ENCODE measurements around the gene ZC3HAV1L.
"Not testable (repeated sequence)": the region's sequence is repeated elsewhere in the genome, so short reads cannot be mapped to it uniquely, and the experiment has no call there.

ZC3HAV1L gene

GRCh38 chr7:139011373-139011772, 24.5 kb downstream of the ZC3HAV1L start:
- DNase-seq = no peak

DNA sequence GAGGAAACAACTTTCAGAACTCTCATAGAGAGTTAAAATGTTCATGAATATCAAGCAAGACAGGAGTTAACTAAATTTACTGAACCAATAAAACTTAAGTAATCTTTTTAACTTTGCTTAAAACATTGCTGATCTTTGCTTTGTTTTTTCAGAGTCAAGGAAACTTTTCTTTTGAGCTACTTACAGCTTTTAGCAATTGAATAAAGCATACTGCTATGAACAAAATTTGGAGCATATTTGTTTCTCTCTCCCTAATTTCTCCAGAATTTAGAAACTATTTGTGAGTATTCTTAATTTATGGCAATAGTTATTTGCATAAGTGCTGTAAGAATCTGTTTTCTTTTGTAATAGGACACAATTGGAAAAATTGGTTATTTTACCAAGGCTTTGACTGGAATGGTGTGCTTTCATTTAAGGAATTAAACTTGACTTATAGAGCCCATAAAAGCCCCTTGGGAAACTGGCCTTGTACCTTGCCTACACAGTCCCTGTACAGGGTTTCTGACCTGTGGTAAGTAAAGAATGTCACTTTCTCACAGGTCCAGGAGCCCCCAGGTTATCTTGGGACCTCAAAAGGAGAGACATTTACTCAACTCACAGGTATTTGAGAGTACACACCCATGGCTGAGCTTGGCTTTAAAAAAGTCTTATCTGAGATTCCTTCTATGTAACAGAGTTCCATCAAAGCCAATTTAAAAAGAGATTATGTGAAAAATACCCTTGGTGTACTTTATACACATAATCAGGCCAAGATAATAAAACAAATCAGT, 31.3 kb downstream of the ZC3HAV1L start:
- no peak for DNase-seq

GRCh38 chr7:138999414-138999813, 36.4 kb downstream of the ZC3HAV1L start:
- no peak for DNase-seq

GRCh38 chr7:138992052-138992531, 43.8 kb downstream of the ZC3HAV1L start:
- peak; percentile 3 for DNase-seq

GRCh38 chr7:138987686-138988085, 48.2 kb downstream of the ZC3HAV1L start:
- DNase-seq = no peak

DNA sequence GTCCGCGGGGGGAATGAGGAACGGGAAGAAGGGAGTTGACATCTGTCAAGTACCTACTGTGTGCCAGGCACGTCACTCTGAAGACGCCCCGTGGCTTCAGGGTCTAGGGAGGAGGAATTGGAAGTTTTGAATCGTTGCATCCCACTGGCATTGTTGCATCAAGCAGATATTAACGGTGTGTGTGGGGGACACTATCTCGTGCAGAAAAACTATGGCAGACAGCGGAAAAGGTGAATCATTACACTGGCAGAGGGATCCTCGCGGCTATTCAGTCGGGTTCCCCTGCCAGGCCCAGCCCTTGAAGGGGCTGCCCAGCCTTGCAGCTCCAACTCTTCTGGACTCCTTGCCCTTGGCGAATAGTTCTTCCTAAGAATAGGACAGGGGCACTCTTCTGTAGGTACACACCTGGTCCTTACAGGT, 53.6 kb downstream of the ZC3HAV1L start:
- no peak for DNase-seq

GRCh38 chr7:138981332-138982203, 54.3 kb downstream of the ZC3HAV1L start, which contains the start of gene KIAA1549:
TSS of gene KIAA1549 (minus strand) at chr7:138981389. CDS start at chr7:138981269, 120 bp downstream.
- peak; percentile 24 for DNase-seq

DNA sequence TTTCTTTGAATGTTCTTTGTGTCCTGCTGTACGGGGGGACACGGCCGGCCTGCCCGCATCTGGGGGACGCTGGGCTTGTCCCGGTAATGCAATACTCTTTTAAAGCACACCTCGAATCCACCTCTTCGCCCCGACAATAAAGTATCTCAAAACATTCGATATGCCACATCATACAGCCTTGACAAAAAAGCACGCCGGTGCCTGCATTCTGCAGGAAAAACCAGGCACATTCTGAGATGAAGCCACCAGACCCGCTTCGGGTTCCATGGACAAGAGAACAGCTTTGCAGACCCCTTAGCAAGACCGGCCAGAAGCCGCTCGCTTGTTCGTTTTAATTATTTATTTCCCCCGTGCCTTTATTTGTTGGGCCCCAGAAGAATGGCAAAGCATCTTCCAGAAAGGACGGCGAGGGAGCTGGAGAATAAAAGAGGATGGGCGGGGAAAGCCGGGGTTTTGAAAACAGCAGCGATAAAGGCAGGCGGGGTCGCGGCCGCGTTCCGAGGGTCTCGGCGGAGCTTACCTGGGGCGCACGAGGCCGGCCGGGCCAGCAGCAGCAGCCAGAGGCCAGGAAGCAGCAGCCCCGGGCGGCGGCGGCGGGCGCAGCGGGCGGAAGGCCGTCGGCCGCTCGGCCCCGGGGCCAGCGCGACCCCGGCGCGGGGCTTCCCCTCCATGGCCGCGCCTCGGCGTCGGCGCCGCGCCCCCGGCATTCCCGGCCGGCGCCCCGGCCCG, 55.1 kb downstream of the ZC3HAV1L start:
- DNase-seq = no peak

GRCh38 chr7:138979988-138980562, 55.8 kb downstream of the ZC3HAV1L start:
- no peak for DNase-seq

DNA sequence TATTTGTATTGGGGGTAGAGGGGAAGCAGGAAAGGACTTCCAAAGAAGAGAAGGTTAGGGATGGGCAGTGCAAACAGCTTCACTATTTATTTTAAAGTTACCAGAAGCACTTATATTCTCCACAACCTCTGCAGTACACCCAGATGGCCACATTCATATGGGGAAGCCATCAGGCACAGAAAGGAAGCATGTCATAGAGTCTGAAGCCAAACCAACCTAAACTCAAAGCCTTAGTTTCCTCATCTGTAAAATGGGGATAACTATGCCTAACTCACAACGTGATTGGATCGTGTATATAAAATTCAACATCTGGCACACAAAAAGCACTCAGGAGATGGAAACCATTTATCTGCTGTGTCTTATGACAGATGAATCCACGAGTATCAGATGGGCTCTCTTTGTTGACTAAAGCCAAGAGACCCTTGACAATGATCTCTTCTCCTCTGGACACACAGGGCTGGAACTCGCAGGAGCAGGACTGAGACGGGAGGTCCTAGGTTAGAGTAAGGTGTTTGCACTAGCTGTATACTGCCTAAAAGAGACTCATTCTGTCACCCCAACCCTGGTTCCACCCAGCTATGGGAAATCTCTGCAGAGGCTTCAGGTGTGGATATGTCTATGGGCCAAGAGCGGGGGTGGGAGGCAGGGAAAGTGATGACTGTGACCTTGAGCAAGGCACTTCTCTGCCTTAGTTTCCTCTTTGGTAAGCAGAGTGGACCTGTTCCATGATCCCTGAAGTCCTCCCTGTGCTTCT, 56.4 kb downstream of the ZC3HAV1L start:
- no peak for DNase-seq

GRCh38 chr7:138978541-138979184, 57.2 kb downstream of the ZC3HAV1L start:
- no peak for DNase-seq

DNA sequence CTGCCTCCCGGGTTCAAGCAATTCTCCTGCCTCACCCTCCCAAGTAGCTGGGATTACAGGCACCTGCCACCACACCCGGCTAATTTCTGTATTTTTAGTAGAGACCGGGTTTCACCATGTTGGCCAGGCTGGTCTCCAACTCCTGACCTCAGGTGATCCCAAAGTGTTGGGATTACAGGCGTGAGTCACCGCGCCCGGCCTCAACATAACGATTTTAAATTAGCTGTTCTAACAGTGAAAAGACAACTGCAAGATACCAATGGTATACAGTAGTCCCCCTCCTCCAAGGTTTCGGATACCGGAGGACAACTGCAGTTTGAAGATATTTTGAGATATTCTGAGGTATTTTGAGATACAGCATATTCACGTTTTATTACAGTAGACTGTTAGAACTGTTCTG, 59.7 kb downstream of the ZC3HAV1L start:
- DNase-seq = not testable (repeated sequence)
